ENCODE measurements around the gene RHOG.
"Not testable (repeated sequence)": the region's sequence is repeated elsewhere in the genome, so short reads cannot be mapped to it uniquely, and the experiment has no call there.

Gene RHOG

GRCh38 chr11:3840870-3841425, at the start of gene RHOG:
Gene RHOG, minus strand, starts transcription at chr11:3840959. Its CDS starts 12,821 bp downstream, at chr11:3828138.
- peak in 2 of 3 donors; percentile 88 to 95 for DNase-seq

- no peak for DNase-seq
Observed at GRCh38 chr11:3890014-3890413, 49.3 kb upstream of the RHOG start.

GRCh38 chr11:3888876-3889275, 48.1 kb upstream of the RHOG start:
- no peak for DNase-seq

- no peak for DNase-seq
Observed at GRCh38 chr11:3886985-3887384, 46.2 kb upstream of the RHOG start.

GRCh38 chr11:3885855-3886254, 45.1 kb upstream of the RHOG start:
- no peak for DNase-seq

- DNase-seq = no peak
Observed at GRCh38 chr11:3882655-3883054, 41.9 kb upstream of the RHOG start.

- DNase-seq = peak in 2 of 3 donors; percentile 30 to 49
Observed at GRCh38 chr11:3880724-3881123, 40.0 kb upstream of the RHOG start.

- no peak for DNase-seq
Observed at GRCh38 chr11:3879967-3880542, 39.3 kb upstream of the RHOG start.

GRCh38 chr11:3879216-3879966, 38.6 kb upstream of the RHOG start:
- no peak for DNase-seq

- DNase-seq = no peak
Observed at GRCh38 chr11:3878258-3878584, 37.5 kb upstream of the RHOG start.

- DNase-seq = no peak
Observed at GRCh38 chr11:3877364-3878257, 36.9 kb upstream of the RHOG start.

- DNase-seq = no peak
Observed at GRCh38 chr11:3876613-3877012, 35.9 kb upstream of the RHOG start.

GRCh38 chr11:3873712-3874349, 33.1 kb upstream of the RHOG start:
- no peak for DNase-seq

- no peak for DNase-seq
Observed at GRCh38 chr11:3867209-3868091, 26.7 kb upstream of the RHOG start.

- no peak for DNase-seq
Observed at GRCh38 chr11:3866836-3867208, 26.1 kb upstream of the RHOG start.

- DNase-seq = peak; percentile 45 to 53 (median 50)
Observed at GRCh38 chr11:3866206-3866605, 25.4 kb upstream of the RHOG start.

GRCh38 chr11:3865388-3866193, 24.8 kb upstream of the RHOG start:
- DNase-seq = no peak

- DNase-seq = no peak
Observed at GRCh38 chr11:3861683-3862082, 20.9 kb upstream of the RHOG start.

GRCh38 chr11:3860898-3861393, 20.2 kb upstream of the RHOG start:
- DNase-seq = not testable (repeated sequence)

- DNase-seq = no peak
Observed at GRCh38 chr11:3860375-3860774, 19.6 kb upstream of the RHOG start.

GRCh38 chr11:3859373-3859881, 18.7 kb upstream of the RHOG start:
- DNase-seq = no peak
